Caco-2 (cell line): ENCODE data around the gene PTCD3. TPM values are rescaled to one million over a fixed set of nuclear protein-coding genes. Genes with fewer than 3 reads are reported as not detected.

Source experiments
- BruUV-seq: library from RNA; stranded (reverse); fragments of 400-500 nt; replicated peaks from 2 replicates; lab custom pipeline; 2021; lab: Mats Ljungman, UMichigan
- CTCF ChIA-PET: fragments of 300-600 bp; sonication (Branson Sonifier 250); formaldehyde crosslinking; loops from one replicate; lab custom pipeline; 2022; ENCODE audit warnings: antibody characterized with exemption; lab: Charles Lee
- POLR2A ChIA-PET: fragments of 300-600 bp; sonication (Branson Sonifier 250); formaldehyde crosslinking; loops from one replicate; lab custom pipeline; 2022; ENCODE audit warnings: antibody characterized with exemption; lab: Charles Lee
- DNase-seq, 2 experiments: peaks; one replicate each; pipeline versions ENCODE4 v3.0.0 to v3.0.0-alpha.2; 2020 to 2022
- H3K27me3 ChIP-seq: replicated peaks from 2 replicates; pipeline ENCODE4 v1.6.0; 2011; ENCODE audit warnings: low read length; ENCODE audit not compliant: control insufficient read depth, insufficient read depth
- H3K36me3 ChIP-seq: 2 replicates; pipeline ENCODE4 v1.5.1; 2011; ENCODE audit warnings: low read length; ENCODE audit not compliant: control insufficient read depth, insufficient read depth
- H3K4me1 ChIP-seq: fragments of 250-450 bp; sonication (Bioruptor Pico); 2 replicates; pipeline ENCODE4 v1.5.1; 2020; ENCODE audit warnings: mild to moderate bottlenecking
- H3K4me3 ChIP-seq: 2 replicates; pipeline ENCODE4 v1.5.1; 2011; ENCODE audit warnings: low read depth, mild to moderate bottlenecking, control low read depth, low read length
- H3K9me3 ChIP-seq: fragments of 250-450 bp; sonication (Bioruptor Pico); 2 replicates; pipeline ENCODE4 v1.5.1; 2020; ENCODE audit warnings: mild to moderate bottlenecking, moderate library complexity
- H3K27ac Mint-ChIP-seq: one replicate; pipeline ENCODE4 v1.8.0; 2022; ENCODE audit warnings: mixed read lengths; ENCODE audit not compliant: unreplicated experiment
- H3K27me3 Mint-ChIP-seq: one replicate; pipeline ENCODE4 v1.8.0; 2022; ENCODE audit warnings: mixed read lengths; ENCODE audit not compliant: insufficient read depth, unreplicated experiment
- H3K36me3 Mint-ChIP-seq: one replicate; pipeline ENCODE4 v1.8.0; 2022; ENCODE audit warnings: mild to moderate bottlenecking, mixed read lengths; ENCODE audit not compliant: insufficient read depth, unreplicated experiment
- H3K4me1 Mint-ChIP-seq: one replicate; pipeline ENCODE4 v1.8.0; 2022; ENCODE audit warnings: low read depth, mixed read lengths; ENCODE audit not compliant: unreplicated experiment
- H3K4me3 Mint-ChIP-seq: one replicate; pipeline ENCODE4 v1.8.0; 2022; ENCODE audit warnings: mild to moderate bottlenecking, moderate library complexity, mixed read lengths; ENCODE audit not compliant: unreplicated experiment
- H3K9me3 Mint-ChIP-seq: one replicate; pipeline ENCODE4 v1.8.0; 2022; ENCODE audit warnings: mixed read lengths; ENCODE audit not compliant: unreplicated experiment
- CTCF ChIP-seq, 2 experiments: fragments of 200-600 bp in 1 of 2; IDR thresholded peaks; 1 replicate in 1 of 2; 2 replicates in 1 of 2; pipeline versions ENCODE4 v1.5.1 to v1.8.0; 2011 to 2022; ENCODE audit warnings: antibody characterized with exemption in 1 of 2, control low read depth in 1 of 2, inconsistent platforms in 1 of 2, low read depth in 1 of 2, low read length in 1 of 2, mild to moderate bottlenecking in 1 of 2, moderate library complexity in 1 of 2; ENCODE audit not compliant: insufficient read depth in 1 of 2, severe bottlenecking in 1 of 2, unreplicated experiment in 1 of 2
- intact Hi-C: fragments of 100-400 bp; cut with micrococcal nuclease; formaldehyde crosslinking; loops from one replicate; pipeline ENCODE4 v1.10.0; 2022; ENCODE audit not compliant: unreplicated experiment
- total RNA-seq: library from RNA; stranded (reverse); gene quantifications from 2 replicates; pipeline ENCODE4 v1.2.3, GENCODE V29; 2022

Gene PTCD3
- total RNA-seq, 1 experiment from 2014 or later: 282 TPM

- no TSS peak for BruUV-seq
- no peaks in the 10 kb centered on the region; the same call in 1 of the 2 replicates for H3K36me3 ChIP-seq
Observed at GRCh38 chr2:86105252-86105968, 625 bp upstream of the PTCD3 start, which contains the start of gene POLR1A. POLR1A (minus strand) TSS chr2:86105886; CDS start chr2:86105776, 110 bp downstream.

GRCh38 chr2:86107031-86107430 is 996 bp downstream of the PTCD3 start:
- Histone ChIP-seq H3K36me3 (peaks cover 4% of the 10 kb centered on the region), H3K9me3 (no peaks in the 10 kb centered on the region), H3K4me3 (peak overlapping the region; percentile 90), H3K4me1 (peaks cover 9% of the 10 kb centered on the region), H3K27me3 (no peaks in the 10 kb centered on the region)
- H3K27ac Mint-ChIP-seq: peak overlapping the region; percentile 98
- peak overlapping the region; percentile 91 for H3K4me3 Mint-ChIP-seq
- no peak for TF ChIP-seq CTCF (IDR thresholded peaks at IDR 0.05; ENCODE audit: insufficient read depth in 1 of 2, low read depth in 1 of 2, low read length in 1 of 2, severe bottlenecking in 1 of 2, unreplicated experiment in 1 of 2)
- H3K9me3 Mint-ChIP-seq: no peaks in the 10 kb centered on the region
- H3K36me3 Mint-ChIP-seq: peaks cover 74% of the 10 kb centered on the region
- CTCF ChIA-PET: no interaction called here
- intact Hi-C loops: loop anchor here (5.0 kb wide), 1 partner anchor 90 kb away; the partner anchor contains the start of genes IMMT and MRPL35
- no TSS peak for BruUV-seq
- POLR2A ChIA-PET: interaction anchor here (0.5 to 2.0 kb wide), 3 partner anchors 11 to 88 kb away, joined by 3 to 22 read pairs (median 9); partner anchors contain the start of gene IMMT
- no peak for DNase-seq
- H3K27me3 Mint-ChIP-seq: no peaks in the 10 kb centered on the region
- H3K4me1 Mint-ChIP-seq: peaks cover 35% of the 10 kb centered on the region

More at GRCh38 chr2:86105252-86105968, 625 bp upstream of the PTCD3 start, which contains the start of gene POLR1A:
- H3K4me1 Mint-ChIP-seq: peaks cover 30% of the 10 kb centered on the region
- ChIA-PET CTCF (interaction anchor here (0.6 to 1.5 kb wide), 5 partner anchors 9 to 291 kb away, joined by 3 to 16 read pairs (median 7); no protein-coding TSS in a partner anchor), POLR2A (interaction anchor here (0.6 to 2.0 kb wide), 9 partner anchors 9 to 536 kb away, joined by 3 to 32 read pairs (median 4); partner anchors contain the start of genes IMMT and KDM3A)
- H3K27me3 ChIP-seq: no peaks in the 10 kb centered on the region
- H3K9me3 ChIP-seq: no peaks in the 10 kb centered on the region
- H3K4me3 Mint-ChIP-seq: peak within 1 kb of the TSS; percentile 91
- no peaks in the 10 kb centered on the region for H3K27me3 Mint-ChIP-seq
- H3K27ac Mint-ChIP-seq: peak within 1 kb of the TSS; percentile 98
- no peak for TF ChIP-seq CTCF (IDR thresholded peaks at IDR 0.05; ENCODE audit: insufficient read depth in 1 of 2, low read depth in 1 of 2, low read length in 1 of 2, severe bottlenecking in 1 of 2, unreplicated experiment in 1 of 2)
- no peaks in the 10 kb centered on the region for H3K9me3 Mint-ChIP-seq
- peak; percentile 91 to 94 for DNase-seq
- intact Hi-C loops: loop anchor here (5.0 kb wide), 1 partner anchor 92 kb away; the partner anchor contains the start of genes IMMT and MRPL35
- peaks cover 72% of the 10 kb centered on the region for H3K36me3 Mint-ChIP-seq
- H3K4me1 ChIP-seq: peaks cover 9% of the 10 kb centered on the region
- H3K4me3 ChIP-seq: peak within 1 kb of the TSS; percentile 90

- H3K4me1 Mint-ChIP-seq: peaks cover 53% of the 10 kb centered on the region
- ChIA-PET CTCF (interaction anchor here (1.8 to 2.8 kb wide), 3 partner anchors 12 to 290 kb away, joined by 10 to 13 read pairs (median 11); partner anchors contain the start of genes POLR1A and PTCD3), POLR2A (interaction anchor here (1.3 to 2.0 kb wide), 2 partner anchors 12 to 77 kb away, joined by 4 to 22 read pairs; partner anchors contain the start of genes IMMT, POLR1A and PTCD3)
- DNase-seq: peak in 1 of 2 experiments; percentile 42
- Histone ChIP-seq H3K9me3 (no peaks in the 10 kb centered on the region), H3K4me1 (peaks cover 32% of the 10 kb centered on the region), H3K36me3 (peaks cover 7% of the 10 kb centered on the region), H3K27me3 (no peaks in the 10 kb centered on the region), H3K4me3 (no peak overlapping the region)
- no peaks in the 10 kb centered on the region for H3K27me3 Mint-ChIP-seq
- peak overlapping the region; percentile 40 for H3K27ac Mint-ChIP-seq
- peak; percentile 14 to 19 for TF ChIP-seq CTCF (IDR thresholded peaks at IDR 0.05; ENCODE audit: insufficient read depth in 1 of 2, low read depth in 1 of 2, low read length in 1 of 2, severe bottlenecking in 1 of 2, unreplicated experiment in 1 of 2)
- H3K4me3 Mint-ChIP-seq: peak overlapping the region; percentile 2
- intact Hi-C loops: no loop called here
- BruUV-seq: no TSS peak
- peaks cover 100% of the 10 kb centered on the region for H3K36me3 Mint-ChIP-seq
- no peaks in the 10 kb centered on the region for H3K9me3 Mint-ChIP-seq
Observed at GRCh38 chr2:86118130-86118529, 12.1 kb downstream of the PTCD3 start.
